GM21619 (cell line): Measurements from ENCODE around the gene MYL7.

ENCODE experiments used
- ATAC-seq: cut with Tn5 transposase; IDR thresholded peaks from one replicate; pipeline ENCODE4 v1.9.1; 2021; ENCODE audit not compliant: unreplicated experiment

MYL7 gene

GRCh38 chr7:44150966-44151941 lies 10.1 kb upstream of the MYL7 start:
- ATAC-seq = no peak

GRCh38 chr7:44150466-44150832 lies 9.3 kb upstream of the MYL7 start:
- peak; percentile 54 for ATAC-seq

GRCh38 chr7:44149571-44150465 lies 8.7 kb upstream of the MYL7 start:
- ATAC-seq = no peak

- ATAC-seq = no peak
Observed at GRCh38 chr7:44148961-44149536, 7.9 kb upstream of the MYL7 start.

- ATAC-seq = no peak
Observed at GRCh38 chr7:44148166-44148565, 7.0 kb upstream of the MYL7 start.

GRCh38 chr7:44147026-44147991 lies 6.2 kb upstream of the MYL7 start:
- no peak for ATAC-seq

- no peak for ATAC-seq
Observed at GRCh38 chr7:44145969-44146911, 5.1 kb upstream of the MYL7 start.

GRCh38 chr7:44145479-44145968 lies 4.4 kb upstream of the MYL7 start:
- ATAC-seq = no peak

GRCh38 chr7:44144968-44145478 lies 3.9 kb upstream of the MYL7 start:
- ATAC-seq = no peak

- no peak for ATAC-seq
Observed at GRCh38 chr7:44144426-44144967, 3.4 kb upstream of the MYL7 start.

- ATAC-seq = no peak
Observed at GRCh38 chr7:44143646-44144250, 2.6 kb upstream of the MYL7 start.

GRCh38 chr7:44142028-44142427 lies 896 bp upstream of the MYL7 start:
- ATAC-seq = no peak

- ATAC-seq = no peak
Observed at GRCh38 chr7:44140341-44140740, 791 bp downstream of the MYL7 start.

- no peak for ATAC-seq
Observed at GRCh38 chr7:44139311-44140010, 1.7 kb downstream of the MYL7 start.

- no peak for ATAC-seq
Observed at GRCh38 chr7:44138698-44139097, 2.4 kb downstream of the MYL7 start.

- ATAC-seq = no peak
Observed at GRCh38 chr7:44136731-44137130, 4.4 kb downstream of the MYL7 start.

- ATAC-seq = no peak
Observed at GRCh38 chr7:44134943-44135628, 6.0 kb downstream of the MYL7 start.
